ENCODE results near the gene CACNA1H. TPM values are rescaled to one million over a fixed set of nuclear protein-coding genes. Genes with fewer than 3 reads are reported as not detected.

The CACNA1H gene
- total RNA-seq, 1 experiment from 2014 or later: 24.3 TPM

GRCh38 chr16:1210461-1210860 is 57.6 kb downstream of the CACNA1H start:
- H3K9ac ChIP-seq (ENCODE audit: low read length): no peak overlapping the region
- H3K9me2 ChIP-seq (ENCODE audit: insufficient read depth): no peaks in the 10 kb centered on the region
- no peak for ATAC-seq
- intact Hi-C loops (cut with micrococcal nuclease): no loop called here
- H3K27me3 ChIP-seq (ENCODE audit: insufficient read depth, low read length): no peaks in the 10 kb centered on the region
- CTCF ChIA-PET: no interaction called here
- POLR2A ChIA-PET: no interaction called here
- no peak overlapping the region for H3K4me3 ChIP-seq (replicated peaks in 1 of 2; ENCODE audit: low read depth in 1 of 2, low read length in 2 of 2)
- no TSS peak for BruUV-seq (replicated peaks)
- TF ChIP-seq, protein P1, sequence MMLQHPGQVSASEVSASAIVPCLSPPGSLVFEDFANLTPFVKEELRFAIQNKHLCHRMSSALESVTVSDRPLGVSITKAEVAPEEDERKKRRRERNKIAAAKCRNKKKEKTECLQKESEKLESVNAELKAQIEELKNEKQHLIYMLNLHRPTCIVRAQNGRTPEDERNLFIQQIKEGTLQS (IDR thresholded peaks at IDR 0.05): no peak
- TF ChIP-seq REST (IDR thresholded peaks at IDR 0.05; ENCODE audit: low read depth): no peak
- TF ChIP-seq YY1 (IDR thresholded peaks at IDR 0.05; ENCODE audit: extremely low read depth, insufficient replicate concordance, low read depth, low read length): no peak
- TF ChIP-seq JUND (IDR thresholded peaks at IDR 0.05): no peak
- H3K4me1 ChIP-seq (ENCODE audit: control insufficient read depth in 1 of 2, insufficient read depth in 2 of 2, low read length in 2 of 2): no peaks in the 10 kb centered on the region
- H3K36me3 ChIP-seq (ENCODE audit: control insufficient read depth in 1 of 2, insufficient read depth in 2 of 2, low read length in 2 of 2): no peaks in the 10 kb centered on the region
- H3K4me2 ChIP-seq (ENCODE audit: low read length): no peak overlapping the region
- DNase-seq (ENCODE audit: low read depth, low spot score): no peak
- H4K20me1 ChIP-seq (ENCODE audit: insufficient read depth): no peaks in the 10 kb centered on the region
- H3K27ac ChIP-seq (ENCODE audit: low read depth, low read length): no peak overlapping the region
- RAD21 ChIA-PET (ENCODE audit: low non-redundant PET in 1 of 2, low total read pairs in 2 of 2, uncharacterized antibody in 2 of 2, unreplicated experiment in 2 of 2): no interaction called here
- no peak overlapping the region for H2AFZ ChIP-seq (ENCODE audit: low read depth, low read length, poor library complexity, severe bottlenecking)
- H3K9me3 ChIP-seq (ENCODE audit: control insufficient read depth in 1 of 2, insufficient read depth in 1 of 2, low read depth in 1 of 2, low read length in 2 of 2): no peaks in the 10 kb centered on the region
- no peaks in the 10 kb centered on the region for H3K79me2 ChIP-seq (ENCODE audit: insufficient read depth, low read length)
